Trophoblast cell (in vitro differentiated cells and primary cell): ENCODE results near the gene KRTAP10-4.

Experiments
- DNase-seq, 2 donors: peaks; one replicate each; pipeline ENCODE4 v3.0.0-alpha.2; 2016
- H2AFZ ChIP-seq: 2 replicates; pipeline ENCODE4 v1.6.1; 2013; ENCODE audit warnings: low read length, moderate library complexity, mild to moderate bottlenecking; ENCODE audit not compliant: insufficient read depth, poor library complexity
- H2AK5ac ChIP-seq: 2 replicates; pipeline ENCODE4 v1.6.1; 2013; ENCODE audit warnings: mild to moderate bottlenecking, low read length
- H2BK120ac ChIP-seq: 2 replicates; pipeline ENCODE4 v1.6.1; 2013; ENCODE audit warnings: low read length, mild to moderate bottlenecking, moderate library complexity; ENCODE audit not compliant: insufficient read depth, poor library complexity
- H2BK12ac ChIP-seq: 2 replicates; pipeline ENCODE4 v1.6.1; 2013; ENCODE audit warnings: mild to moderate bottlenecking, low read length, moderate library complexity
- H2BK5ac ChIP-seq: 2 replicates; pipeline ENCODE4 v1.6.1; 2013; ENCODE audit warnings: low read length, low read depth, moderate library complexity, mild to moderate bottlenecking; ENCODE audit not compliant: poor library complexity
- H3K14ac ChIP-seq: 2 replicates; pipeline ENCODE4 v1.6.1; 2013; ENCODE audit warnings: mild to moderate bottlenecking, low read length
- H3K18ac ChIP-seq: 2 replicates; pipeline ENCODE4 v1.6.1; 2013; ENCODE audit warnings: mild to moderate bottlenecking, low read length
- H3K23ac ChIP-seq: 2 replicates; pipeline ENCODE4 v1.6.1; 2013; ENCODE audit warnings: low read length
- H3K27ac ChIP-seq: 2 replicates; pipeline ENCODE4 v1.5.1; 2013; ENCODE audit warnings: low read depth, mild to moderate bottlenecking, inconsistent platforms, low read length, moderate library complexity
- H3K27me3 ChIP-seq: 2 replicates; pipeline ENCODE4 v1.6.1; 2013; ENCODE audit warnings: inconsistent platforms, mild to moderate bottlenecking, low read length, moderate library complexity; ENCODE audit not compliant: insufficient read depth
- H3K36me3 ChIP-seq, 2 experiments: 1 replicate in 1 of 2; 2 replicates in 1 of 2; pipeline ENCODE4 v1.6.1; 2013; ENCODE audit warnings: low read length in 2 of 2, mild to moderate bottlenecking in 2 of 2, moderate library complexity in 1 of 2; ENCODE audit not compliant: insufficient read depth in 2 of 2, control insufficient read depth in 1 of 2
- H3K4ac ChIP-seq: 2 replicates; pipeline ENCODE4 v1.6.1; 2013; ENCODE audit warnings: low read depth, mild to moderate bottlenecking, low read length, moderate library complexity
- H3K4me1 ChIP-seq, 2 experiments: 1 replicate in 1 of 2; 2 replicates in 1 of 2; pipeline ENCODE4 v1.6.1; 2013; ENCODE audit warnings: low read length in 2 of 2, mild to moderate bottlenecking in 2 of 2, moderate library complexity in 1 of 2; ENCODE audit not compliant: insufficient read depth in 2 of 2, control insufficient read depth in 1 of 2
- H3K4me2 ChIP-seq: 2 replicates; pipeline ENCODE4 v1.6.1; 2013; ENCODE audit warnings: inconsistent platforms, mild to moderate bottlenecking, low read length, moderate library complexity
- H3K4me3 ChIP-seq: 2 replicates; pipeline ENCODE4 v1.5.1; 2013; ENCODE audit warnings: mild to moderate bottlenecking, low read depth, low read length, inconsistent platforms
- H3K79me1 ChIP-seq: one replicate; pipeline ENCODE4 v1.6.1; 2013; ENCODE audit warnings: low read length
- H3K79me2 ChIP-seq: 2 replicates; pipeline ENCODE4 v1.6.1; 2013; ENCODE audit warnings: low read length, mild to moderate bottlenecking; ENCODE audit not compliant: control insufficient read depth, insufficient read depth, poor library complexity
- H3K9ac ChIP-seq: 2 replicates; pipeline ENCODE4 v1.6.1; 2013; ENCODE audit warnings: mild to moderate bottlenecking, low read length
- H3K9me3 ChIP-seq: 2 replicates; pipeline ENCODE4 v1.6.1; 2013; ENCODE audit warnings: low read depth, mild to moderate bottlenecking, control low read depth, inconsistent platforms, low read length; ENCODE audit not compliant: insufficient read depth
- H4K12ac ChIP-seq: 2 replicates; pipeline ENCODE4 v1.6.1; 2013; ENCODE audit warnings: low read depth, mild to moderate bottlenecking, low read length, moderate library complexity
- H4K8ac ChIP-seq: 2 replicates; pipeline ENCODE4 v1.6.1; 2013; ENCODE audit warnings: low read depth, mild to moderate bottlenecking, low read length, moderate library complexity
- H4K91ac ChIP-seq: one replicate; pipeline ENCODE4 v1.6.1; 2013; ENCODE audit warnings: low read depth, mild to moderate bottlenecking, low read length, moderate library complexity
- WGBS: extraction: QIAGEN DNeasy Blood & Tissue Kit; methylation state at CpG from one replicate; pipeline ENCODE4 v1.1.7; 2013; ENCODE audit warnings: missing lambda C conversion rate; ENCODE audit not compliant: insufficient read length, insufficient coverage; ENCODE audit errors: extremely low coverage; 5-methylcytosine and 5-hydroxymethylcytosine counted together

The KRTAP10-4 gene

GRCh38 chr21:44582055-44582454, 8.5 kb downstream of the KRTAP10-4 start:
- H2AK5ac ChIP-seq, result no peak overlapping the region
- H3K27ac ChIP-seq, result no peak overlapping the region
- no peak overlapping the region for H3K4ac ChIP-seq
- no peak overlapping the region for H2AFZ ChIP-seq
- H3K4me3 ChIP-seq, result no peak overlapping the region
- H3K23ac ChIP-seq, result no peak overlapping the region
- H4K12ac ChIP-seq, result no peak overlapping the region
- H3K18ac ChIP-seq, result no peak overlapping the region
- H3K79me2 ChIP-seq, result no peaks in the 10 kb centered on the region
- H3K14ac ChIP-seq, result no peak overlapping the region
- DNase-seq, result no peak
- no peaks in the 10 kb centered on the region for H3K36me3 ChIP-seq
- H4K8ac ChIP-seq, result no peak overlapping the region
- H4K91ac ChIP-seq, result no peak overlapping the region
- no peaks in the 10 kb centered on the region for H3K79me1 ChIP-seq
- H2BK12ac ChIP-seq, result no peak overlapping the region
- H3K27me3 ChIP-seq, result no peaks in the 10 kb centered on the region
- H3K4me1 ChIP-seq, result no peaks in the 10 kb centered on the region
- H2BK5ac ChIP-seq, result no peak overlapping the region
- H3K4me2 ChIP-seq, result no peak overlapping the region
- no peak overlapping the region for H3K9ac ChIP-seq
- H3K9me3 ChIP-seq, result peaks cover 14% of the 10 kb centered on the region
- H2BK120ac ChIP-seq, result no peak overlapping the region
- WGBS, result no CpG with 5 or more reads among the region's 15 CpGs

GRCh38 chr21:44583089-44583799, 9.7 kb downstream of the KRTAP10-4 start:
- Histone ChIP-seq H3K4ac (no peak overlapping the region), H3K14ac (no peak overlapping the region), H4K12ac (no peak overlapping the region), H3K4me1 (no peaks in the 10 kb centered on the region), H3K9ac (no peak overlapping the region), H2BK120ac (no peak overlapping the region), H3K79me2 (no peaks in the 10 kb centered on the region), H3K23ac (no peak overlapping the region), H3K27ac (no peak overlapping the region), H4K91ac (no peak overlapping the region), H3K79me1 (no peaks in the 10 kb centered on the region), H2BK5ac (no peak overlapping the region), H2AFZ (no peak overlapping the region), H2BK12ac (no peak overlapping the region), H3K27me3 (no peaks in the 10 kb centered on the region), H3K36me3 (no peaks in the 10 kb centered on the region), H2AK5ac (no peak overlapping the region), H4K8ac (no peak overlapping the region), H3K4me3 (no peak overlapping the region), H3K9me3 (peaks cover 10% of the 10 kb centered on the region), H3K18ac (no peak overlapping the region), H3K4me2 (no peak overlapping the region)
- no CpG with 5 or more reads among the region's 11 CpGs for WGBS
- peak in 1 of 2 donors; percentile 4 for DNase-seq

GRCh38 chr21:44583800-44584147, 10.2 kb downstream of the KRTAP10-4 start:
- no peak for DNase-seq
- no peak overlapping the region for H2AFZ ChIP-seq
- no peak overlapping the region for H2BK120ac ChIP-seq
- no peak overlapping the region for H3K18ac ChIP-seq
- H3K9me3 ChIP-seq, result peaks cover 6% of the 10 kb centered on the region
- H3K36me3 ChIP-seq, result no peaks in the 10 kb centered on the region
- no peak overlapping the region for H3K27ac ChIP-seq
- H3K79me2 ChIP-seq, result no peaks in the 10 kb centered on the region
- H3K4me2 ChIP-seq, result no peak overlapping the region
- H3K4me1 ChIP-seq, result no peaks in the 10 kb centered on the region
- no peak overlapping the region for H2BK5ac ChIP-seq
- H4K8ac ChIP-seq, result no peak overlapping the region
- no peak overlapping the region for H4K91ac ChIP-seq
- no peak overlapping the region for H2AK5ac ChIP-seq
- no peak overlapping the region for H2BK12ac ChIP-seq
- no peak overlapping the region for H3K4ac ChIP-seq
- H3K9ac ChIP-seq, result no peak overlapping the region
- no CpG with 5 or more reads among the region's 6 CpGs for WGBS
- no peaks in the 10 kb centered on the region for H3K79me1 ChIP-seq
- no peak overlapping the region for H3K14ac ChIP-seq
- H3K27me3 ChIP-seq, result no peaks in the 10 kb centered on the region
- no peak overlapping the region for H3K4me3 ChIP-seq
- H4K12ac ChIP-seq, result no peak overlapping the region
- H3K23ac ChIP-seq, result no peak overlapping the region

- H4K91ac ChIP-seq, result no peak overlapping the region
- H3K23ac ChIP-seq, result no peak overlapping the region
- H3K18ac ChIP-seq, result no peak overlapping the region
- peaks cover 3% of the 10 kb centered on the region for H3K9me3 ChIP-seq
- H3K4ac ChIP-seq, result no peak overlapping the region
- no peak overlapping the region for H2BK5ac ChIP-seq
- no CpG with 5 or more reads among the region's 3 CpGs for WGBS
- H4K8ac ChIP-seq, result no peak overlapping the region
- H3K4me2 ChIP-seq, result no peak overlapping the region
- H3K27me3 ChIP-seq, result no peaks in the 10 kb centered on the region
- no peak overlapping the region for H2BK120ac ChIP-seq
- no peak overlapping the region for H4K12ac ChIP-seq
- no peaks in the 10 kb centered on the region for H3K79me2 ChIP-seq
- DNase-seq, result no peak
- H3K4me3 ChIP-seq, result no peak overlapping the region
- H3K36me3 ChIP-seq, result no peaks in the 10 kb centered on the region
- H3K27ac ChIP-seq, result no peak overlapping the region
- H3K4me1 ChIP-seq, result no peaks in the 10 kb centered on the region
- H3K79me1 ChIP-seq, result no peaks in the 10 kb centered on the region
- no peak overlapping the region for H2AK5ac ChIP-seq
- H2AFZ ChIP-seq, result no peak overlapping the region
- no peak overlapping the region for H3K9ac ChIP-seq
- H3K14ac ChIP-seq, result no peak overlapping the region
- no peak overlapping the region for H2BK12ac ChIP-seq
These were observed 12.4 kb downstream of the KRTAP10-4 start for GRCh38 chr21:44585892-44586291.
